ENCODE results near the gene SLC38A6. TPM values are rescaled to one million over a fixed set of nuclear protein-coding genes. Genes with fewer than 3 reads are reported as not detected.

Gene SLC38A6
- total and polyA plus RNA-seq, 2 of the 13 experiments (the other 11 are each of a cell fraction or from before 2014, with no cell fraction given), result 6.9 to 22.1 TPM

DNA sequence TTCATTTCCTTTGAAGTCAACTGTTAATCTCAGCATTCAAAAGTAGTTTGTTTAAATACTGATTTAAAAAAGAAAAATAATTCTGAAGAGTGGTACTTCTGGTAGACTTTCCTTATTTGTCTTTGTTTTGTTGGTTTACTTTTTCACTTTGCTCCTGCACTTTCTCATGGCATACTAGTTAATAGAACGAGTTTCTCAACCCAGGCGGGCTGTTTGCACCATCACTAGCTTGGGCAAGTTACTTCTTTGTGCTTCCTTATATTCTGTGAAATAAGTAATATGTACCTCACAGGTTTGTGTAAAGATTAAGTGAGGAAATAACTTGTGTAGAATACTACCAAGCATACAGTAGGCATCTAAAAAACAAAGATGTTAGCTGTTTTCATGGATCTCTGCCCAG, 45.5 kb downstream of the SLC38A6 start:
- H3K9me3 ChIP-seq (ENCODE audit: low read length), result no peaks in the 10 kb centered on the region
- H3K27me3 ChIP-seq (ENCODE audit: control insufficient read depth in 1 of 2, insufficient read depth in 2 of 2, low read length in 2 of 2), result no peaks in the 10 kb centered on the region
- FAIRE-seq, result no peak
- no peak overlapping the region for H2AFZ ChIP-seq (ENCODE audit: low read length)
- no peak for DNase-seq (ENCODE audit: low spot score)
- no peak overlapping the region for H3K4me2 ChIP-seq (ENCODE audit: low read depth, low read length)
- no peaks in the 10 kb centered on the region for H4K20me1 ChIP-seq (ENCODE audit: insufficient read depth, low read length)
- in situ Hi-C loops (cut with HindIII; ENCODE audit: extremely low pct_ligation_motif_present, low pct_unique_long_range_greater_than_20kb) (loop anchor here (10.0 to 25.0 kb wide), 2 partner anchors 161 to 402 kb away; no protein-coding TSS in a partner anchor), intact Hi-C loops (cut with micrococcal nuclease; ENCODE audit: unreplicated experiment) (loop anchor here (5.0 kb wide), 1 partner anchor 379 kb away; the partner anchor contains the start of gene SIX1)
- H3K4me1 ChIP-seq (ENCODE audit: insufficient read depth, low read length), result peaks cover 10% of the 10 kb centered on the region; the same call in 1 of the 2 replicates
- H3K27ac ChIP-seq (ENCODE audit: extremely low read length, insufficient read depth, low read length), result no peak overlapping the region
- no peak for ATAC-seq
- BruUV-seq (replicated peaks), result no TSS peak
- no peaks in the 10 kb centered on the region for H3K36me3 ChIP-seq (replicated peaks in 1 of 2; ENCODE audit: control insufficient read depth in 1 of 2, insufficient read depth in 2 of 2, low read length in 2 of 2)
- no peak overlapping the region for H3K4me3 ChIP-seq (replicated peaks in 1 of 3; ENCODE audit: insufficient read depth in 1 of 3, low read depth in 2 of 3, low read length in 3 of 3)
- TF ChIP-seq, protein P1, sequence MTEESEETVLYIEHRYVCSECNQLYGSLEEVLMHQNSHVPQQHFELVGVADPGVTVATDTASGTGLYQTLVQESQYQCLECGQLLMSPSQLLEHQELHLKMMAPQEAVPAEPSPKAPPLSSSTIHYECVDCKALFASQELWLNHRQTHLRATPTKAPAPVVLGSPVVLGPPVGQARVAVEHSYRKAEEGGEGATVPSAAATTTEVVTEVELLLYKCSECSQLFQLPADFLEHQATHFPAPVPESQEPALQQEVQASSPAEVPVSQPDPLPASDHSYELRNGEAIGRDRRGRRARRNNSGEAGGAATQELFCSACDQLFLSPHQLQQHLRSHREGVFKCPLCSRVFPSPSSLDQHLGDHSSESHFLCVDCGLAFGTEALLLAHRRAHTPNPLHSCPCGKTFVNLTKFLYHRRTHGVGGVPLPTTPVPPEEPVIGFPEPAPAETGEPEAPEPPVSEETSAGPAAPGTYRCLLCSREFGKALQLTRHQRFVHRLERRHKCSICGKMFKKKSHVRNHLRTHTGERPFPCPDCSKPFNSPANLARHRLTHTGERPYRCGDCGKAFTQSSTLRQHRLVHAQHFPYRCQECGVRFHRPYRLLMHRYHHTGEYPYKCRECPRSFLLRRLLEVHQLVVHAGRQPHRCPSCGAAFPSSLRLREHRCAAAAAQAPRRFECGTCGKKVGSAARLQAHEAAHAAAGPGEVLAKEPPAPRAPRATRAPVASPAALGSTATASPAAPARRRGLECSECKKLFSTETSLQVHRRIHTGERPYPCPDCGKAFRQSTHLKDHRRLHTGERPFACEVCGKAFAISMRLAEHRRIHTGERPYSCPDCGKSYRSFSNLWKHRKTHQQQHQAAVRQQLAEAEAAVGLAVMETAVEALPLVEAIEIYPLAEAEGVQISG (CRISPR knock-in tag; IDR thresholded peaks at IDR 0.05), result no peak
- TF ChIP-seq ZNF335 (CRISPR knock-in tag; IDR thresholded peaks at IDR 0.05), result no peak
- TF ChIP-seq CBX5 (CRISPR knock-in tag; IDR thresholded peaks at IDR 0.05; ENCODE audit: borderline replicate concordance), result no peak
- TF ChIP-seq ZFP36L2 (CRISPR knock-in tag; IDR thresholded peaks at IDR 0.05), result no peak
- no peak for TF ChIP-seq TBP (CRISPR knock-in tag; IDR thresholded peaks at IDR 0.05)
- TF ChIP-seq ZNF143 (CRISPR knock-in tag; IDR thresholded peaks at IDR 0.05), result no peak
- no peak for TF ChIP-seq ZNF530 (CRISPR knock-in tag; IDR thresholded peaks at IDR 0.05; ENCODE audit: low read depth)
- TF ChIP-seq MTF1 (CRISPR knock-in tag; IDR thresholded peaks at IDR 0.05), result no peak
- TF ChIP-seq SALL2 (CRISPR knock-in tag; IDR thresholded peaks at IDR 0.05), result no peak
- no peak for TF ChIP-seq SRSF9 (IDR thresholded peaks at IDR 0.05; ENCODE audit: borderline replicate concordance, insufficient read depth, low read depth, low read length, poor library complexity, severe bottlenecking)
- no peak overlapping the region for H3K9ac ChIP-seq (ENCODE audit: insufficient read depth, low read depth, low read length)
- ChIA-PET POLR2A (no interaction called here), CTCF (ENCODE audit: low intra/inter-chr PET ratio, low total read pairs) (interaction anchor here (1.8 kb wide), 1 partner anchor 226 kb away, joined by 7 read pairs; no protein-coding TSS in a partner anchor)
- 94% methylated on average over 2 of the region's 2 CpGs for WGBS (ENCODE audit: low lambda C conversion rate)
- no peaks in the 10 kb centered on the region for H3K79me2 ChIP-seq (ENCODE audit: insufficient read depth, low read length)

Measured in HepG2 (cell line).